Measurements from ENCODE around the gene FOLR1. TPM values are rescaled to one million over a fixed set of nuclear protein-coding genes. Genes with fewer than 3 reads are reported as not detected.
A peak's percentile ranks its signal among the peaks of the same experiment; 100 is the strongest.

The FOLR1 gene
- total and polyA plus RNA-seq, 9 of the 15 experiments (the other 6 are each of a cell fraction or from before 2014, with no cell fraction given), result 0.22 to 2.3 (median 1.0) TPM

DNA sequence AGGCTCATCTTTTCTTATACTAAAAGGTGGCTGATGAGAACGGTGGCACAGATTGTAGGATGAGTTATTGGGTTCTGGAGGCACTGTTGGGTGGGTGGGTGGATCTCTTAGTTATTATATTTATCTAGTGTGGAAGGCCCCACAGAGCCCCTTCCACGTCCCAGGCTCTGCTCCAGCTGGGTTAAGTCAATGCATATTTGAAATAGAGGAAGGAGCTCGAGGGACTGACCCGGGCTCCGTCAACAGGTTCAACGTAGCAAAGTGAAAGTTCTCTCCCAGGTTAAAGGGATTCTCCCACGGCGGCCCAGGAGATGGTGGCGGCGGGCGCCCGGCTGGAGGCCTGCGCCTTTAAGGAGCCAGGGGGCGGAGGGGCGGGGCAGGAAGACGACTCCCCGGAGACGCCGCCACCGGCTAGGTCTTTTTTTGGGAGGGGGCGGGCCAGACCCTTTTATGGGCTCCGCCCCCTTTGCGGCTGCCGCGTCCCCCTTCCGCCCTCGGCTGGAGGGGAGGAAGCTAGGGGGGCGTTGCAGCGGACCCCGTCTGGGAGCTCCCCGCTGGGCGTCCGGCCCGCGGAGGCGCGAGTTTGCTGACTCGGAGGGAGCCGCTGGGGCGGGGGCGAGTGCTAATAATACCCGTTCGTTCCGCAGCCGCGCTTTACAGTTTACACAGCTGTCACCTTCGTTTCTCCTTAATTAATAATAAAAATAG, 31.1 kb downstream of the FOLR1 start (continued):
- TF ChIP-seq ZNF318 (IDR thresholded peaks at IDR 0.05; ENCODE audit: borderline replicate concordance in 1 of 2, low read depth in 1 of 2) (no peak), TAF9B (IDR thresholded peaks at IDR 0.05; ENCODE audit: partially characterized antibody) (no peak), BRF1 (IDR thresholded peaks at IDR 0.05; ENCODE audit: borderline replicate concordance, extremely low read depth, insufficient read length) (no peak), ZNF316 (IDR thresholded peaks at IDR 0.05) (peak; percentile 36; the same call in 1 of the 2 replicates), MCM5 (IDR thresholded peaks at IDR 0.05; ENCODE audit: low read depth) (no peak), POLR3A (IDR thresholded peaks at IDR 0.05; ENCODE audit: borderline replicate concordance, extremely low read depth, insufficient read depth, insufficient read length) (no peak), ZNF511 (CRISPR knock-in tag; IDR thresholded peaks at IDR 0.05) (peak; percentile 48; the same call in 1 of the 2 replicates), HBP1 (CRISPR knock-in tag; IDR thresholded peaks at IDR 0.05) (no peak), ZNF274 (IDR thresholded peaks at IDR 0.05; ENCODE audit: borderline replicate concordance, low read depth, low read length) (no peak), BRCA1 (IDR thresholded peaks at IDR 0.05) (no peak), BRCA1 (CRISPR knock-in tag; IDR thresholded peaks at IDR 0.05) (no peak), KDM5B (IDR thresholded peaks at IDR 0.05; ENCODE audit: insufficient replicate concordance, low read depth, low read length) (peak; percentile 60), DNMT1 (IDR thresholded peaks at IDR 0.05) (no peak)
- TF ChIP-seq, protein P1, sequence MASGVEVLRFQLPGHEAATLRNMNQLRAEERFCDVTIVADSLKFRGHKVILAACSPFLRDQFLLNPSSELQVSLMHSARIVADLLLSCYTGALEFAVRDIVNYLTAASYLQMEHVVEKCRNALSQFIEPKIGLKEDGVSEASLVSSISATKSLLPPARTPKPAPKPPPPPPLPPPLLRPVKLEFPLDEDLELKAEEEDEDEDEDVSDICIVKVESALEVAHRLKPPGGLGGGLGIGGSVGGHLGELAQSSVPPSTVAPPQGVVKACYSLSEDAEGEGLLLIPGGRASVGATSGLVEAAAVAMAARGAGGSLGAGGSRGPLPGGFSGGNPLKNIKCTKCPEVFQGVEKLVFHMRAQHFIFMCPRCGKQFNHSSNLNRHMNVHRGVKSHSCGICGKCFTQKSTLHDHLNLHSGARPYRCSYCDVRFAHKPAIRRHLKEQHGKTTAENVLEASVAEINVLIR (CRISPR knock-in tag; IDR thresholded peaks at IDR 0.05), result no peak
- TF ChIP-seq, protein P2, sequence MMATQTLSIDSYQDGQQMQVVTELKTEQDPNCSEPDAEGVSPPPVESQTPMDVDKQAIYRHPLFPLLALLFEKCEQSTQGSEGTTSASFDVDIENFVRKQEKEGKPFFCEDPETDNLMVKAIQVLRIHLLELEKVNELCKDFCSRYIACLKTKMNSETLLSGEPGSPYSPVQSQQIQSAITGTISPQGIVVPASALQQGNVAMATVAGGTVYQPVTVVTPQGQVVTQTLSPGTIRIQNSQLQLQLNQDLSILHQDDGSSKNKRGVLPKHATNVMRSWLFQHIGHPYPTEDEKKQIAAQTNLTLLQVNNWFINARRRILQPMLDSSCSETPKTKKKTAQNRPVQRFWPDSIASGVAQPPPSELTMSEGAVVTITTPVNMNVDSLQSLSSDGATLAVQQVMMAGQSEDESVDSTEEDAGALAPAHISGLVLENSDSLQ (IDR thresholded peaks at IDR 0.05), result peak; percentile 31; the same call in 1 of the 2 replicates

Measured in K562 (cell line).